ENCODE results near the gene CDC42EP4.

CDC42EP4 gene

GRCh38 chr17:73285916-73286862, 25.6 kb downstream of the CDC42EP4 start:
- H3K4me3 ChIP-seq (ENCODE audit: low read length) = no peak overlapping the region
- no peak for DNase-seq (ENCODE audit: low read depth, low spot score)

- DNase-seq (ENCODE audit: low read depth, low spot score) = no peak
Observed at GRCh38 chr17:73285603-73285908, 26.2 kb downstream of the CDC42EP4 start.

GRCh38 chr17:73284906-73285602, 26.7 kb downstream of the CDC42EP4 start:
- H3K4me3 ChIP-seq (ENCODE audit: low read length) = no peak overlapping the region
- DNase-seq (ENCODE audit: low read depth, low spot score) = no peak

More at GRCh38 chr17:73285603-73285908, 26.2 kb downstream of the CDC42EP4 start:
- H3K4me3 ChIP-seq (ENCODE audit: low read length) = no peak overlapping the region

GRCh38 chr17:73284354-73284753, 27.4 kb downstream of the CDC42EP4 start:
- no peak for DNase-seq (ENCODE audit: low read depth, low spot score)
- H3K4me3 ChIP-seq (ENCODE audit: low read length) = no peak overlapping the region

- H3K4me3 ChIP-seq (ENCODE audit: low read length) = no peak overlapping the region
- no peak for DNase-seq (ENCODE audit: low read depth, low spot score)
Observed at GRCh38 chr17:73283841-73284282, 27.9 kb downstream of the CDC42EP4 start.

GRCh38 chr17:73283250-73283649, 28.6 kb downstream of the CDC42EP4 start:
- no peak overlapping the region for H3K4me3 ChIP-seq (ENCODE audit: low read length)
- DNase-seq (ENCODE audit: low read depth, low spot score) = no peak

GRCh38 chr17:73282629-73283028, 29.2 kb downstream of the CDC42EP4 start:
- no peak for DNase-seq (ENCODE audit: low read depth, low spot score)
- no peak overlapping the region for H3K4me3 ChIP-seq (ENCODE audit: low read length)

- H3K4me3 ChIP-seq (ENCODE audit: low read length) = no peak overlapping the region
- DNase-seq (ENCODE audit: low read depth, low spot score) = no peak
Observed at GRCh38 chr17:73281928-73282327, 29.9 kb downstream of the CDC42EP4 start.

GRCh38 chr17:73280191-73280590, 31.6 kb downstream of the CDC42EP4 start:
- no peak for DNase-seq (ENCODE audit: low read depth, low spot score)

GRCh38 chr17:73279704-73280103, 32.1 kb downstream of the CDC42EP4 start:
- H3K4me3 ChIP-seq (ENCODE audit: low read length) = no peak overlapping the region
- DNase-seq (ENCODE audit: low read depth, low spot score) = no peak

More at GRCh38 chr17:73280191-73280590, 31.6 kb downstream of the CDC42EP4 start:
- H3K4me3 ChIP-seq (ENCODE audit: low read length) = no peak overlapping the region

- DNase-seq (ENCODE audit: low read depth, low spot score) = no peak
- no peak overlapping the region for H3K4me3 ChIP-seq (ENCODE audit: low read length)
Observed at GRCh38 chr17:73278465-73279453, 33.0 kb downstream of the CDC42EP4 start.

GRCh38 chr17:73278049-73278464, 33.7 kb downstream of the CDC42EP4 start:
- DNase-seq (ENCODE audit: low read depth, low spot score) = no peak
- H3K4me3 ChIP-seq (ENCODE audit: low read length) = no peak overlapping the region

GRCh38 chr17:73274490-73274889, 37.3 kb downstream of the CDC42EP4 start:
- no peak overlapping the region for H3K4me3 ChIP-seq (ENCODE audit: low read length)
- DNase-seq (ENCODE audit: low read depth, low spot score) = no peak

- no peak overlapping the region for H3K4me3 ChIP-seq (ENCODE audit: low read length)
- DNase-seq (ENCODE audit: low read depth, low spot score) = no peak
Observed at GRCh38 chr17:73272906-73273218, 38.9 kb downstream of the CDC42EP4 start.

- H3K4me3 ChIP-seq (ENCODE audit: low read length) = no peak overlapping the region
- DNase-seq (ENCODE audit: low read depth, low spot score) = no peak
Observed at GRCh38 chr17:73271072-73271471, 40.7 kb downstream of the CDC42EP4 start.

GRCh38 chr17:73269791-73270190, 42.0 kb downstream of the CDC42EP4 start:
- DNase-seq (ENCODE audit: low read depth, low spot score) = no peak

GRCh38 chr17:73269329-73269615, 42.5 kb downstream of the CDC42EP4 start:
- no peak for DNase-seq (ENCODE audit: low read depth, low spot score)
- H3K4me3 ChIP-seq (ENCODE audit: low read length) = no peak overlapping the region

More at GRCh38 chr17:73269791-73270190, 42.0 kb downstream of the CDC42EP4 start:
- no peak overlapping the region for H3K4me3 ChIP-seq (ENCODE audit: low read length)

- H3K4me3 ChIP-seq (ENCODE audit: low read length) = no peak overlapping the region
- no peak for DNase-seq (ENCODE audit: low read depth, low spot score)
Observed at GRCh38 chr17:73268582-73269328, 43.0 kb downstream of the CDC42EP4 start.

Measured in Jurkat, Clone E6-1 (cell line).